WTC11 (cell line): ENCODE measurements around the gene CELF1. TPM values are rescaled to one million over a fixed set of nuclear protein-coding genes. Genes with fewer than 3 reads are reported as not detected.

ENCODE experiments used
- ATAC-seq: fragments of 200-7000 bp; cut with Tn5 transposase; 2 replicates; pipeline ENCODE4 v1.10.0; 2021; ENCODE audit warnings: mild to moderate bottlenecking, moderate library complexity
- Bru-seq: library from RNA; stranded (reverse); fragments of 400-500 nt; gene quantifications from one replicate; lab custom pipeline; 2021; lab: Mats Ljungman, UMichigan
- CTCF ChIA-PET: fragments of 300-600 bp; sonication (Branson Sonifier 250); formaldehyde crosslinking; loops from one replicate; lab custom pipeline; 2021; ENCODE audit warnings: antibody characterized with exemption; lab: Charles Lee
- POLR2A ChIA-PET: fragments of 350-600 bp; sonication (Branson Sonifier 250); formaldehyde crosslinking; loops from one replicate; lab custom pipeline; 2021; ENCODE audit warnings: antibody characterized with exemption; lab: Charles Lee
- DNase-seq: peaks from one replicate; pipeline ENCODE4 v3.0.0; 2021; ENCODE audit warnings: low spot score
- H3K27ac Mint-ChIP-seq: 2 replicates; pipeline ENCODE4 v1.8.0; 2021; ENCODE audit warnings: mixed read lengths
- H3K27me3 Mint-ChIP-seq: 2 replicates; pipeline ENCODE4 v1.8.0; 2021; ENCODE audit warnings: low read depth, mild to moderate bottlenecking, moderate library complexity, mixed read lengths
- H3K36me3 Mint-ChIP-seq: 2 replicates; pipeline ENCODE4 v1.8.0; 2021; ENCODE audit warnings: mixed read lengths
- H3K4me1 Mint-ChIP-seq: 2 replicates; pipeline ENCODE4 v1.8.0; 2022; ENCODE audit warnings: mixed read lengths
- H3K4me3 Mint-ChIP-seq: 2 replicates; pipeline ENCODE4 v1.8.0; 2021; ENCODE audit warnings: mild to moderate bottlenecking, moderate library complexity, mixed read lengths
- H3K9me3 Mint-ChIP-seq: 2 replicates; pipeline ENCODE4 v1.8.0; 2021; ENCODE audit warnings: mixed read lengths
- ELF4 ChIP-seq: sonication (generic); formaldehyde crosslinking; IDR thresholded peaks from 2 replicates; pipeline ENCODE4 v1.8.1; 2022; ENCODE audit warnings: low read depth, mild to moderate bottlenecking, moderate library complexity, missing genetic modification reagents
- GRHL2 ChIP-seq: fragments of 250-450 bp; sonication (Bioruptor Pico); IDR thresholded peaks from 2 replicates; pipeline ENCODE4 v1.8.0; 2022; ENCODE audit warnings: mild to moderate bottlenecking, moderate library complexity; ENCODE audit not compliant: insufficient replicate concordance, severe bottlenecking
- JAZF1 ChIP-seq: fragments of 250-450 bp; sonication (Bioruptor Pico); IDR thresholded peaks from 2 replicates; pipeline ENCODE4 v1.9.0; 2021; ENCODE audit warnings: moderate library complexity, mild to moderate bottlenecking, inconsistent platforms
- JUN ChIP-seq: sonication (generic); formaldehyde crosslinking; IDR thresholded peaks from 2 replicates; pipeline ENCODE4 v1.8.0; 2023; ENCODE audit warnings: mild to moderate bottlenecking, missing genetic modification reagents
- NFATC4 ChIP-seq: fragments of 250-450 bp; sonication (Bioruptor Pico); IDR thresholded peaks from 2 replicates; pipeline ENCODE4 v1.9.0; 2021; ENCODE audit warnings: mild to moderate bottlenecking
- SMAD3 ChIP-seq: sonication (generic); formaldehyde crosslinking; IDR thresholded peaks from 2 replicates; pipeline ENCODE4 v1.8.0; 2022; ENCODE audit warnings: missing genetic modification reagents, mild to moderate bottlenecking, borderline replicate concordance
- SP1 ChIP-seq: sonication (generic); formaldehyde crosslinking; conservative IDR thresholded peaks from 2 replicates; pipeline ENCODE4 v1.8.1; 2022; ENCODE audit warnings: missing genetic modification reagents
- TP53 ChIP-seq: sonication (generic); formaldehyde crosslinking; IDR thresholded peaks from 2 replicates; pipeline ENCODE4 v1.8.1; 2023; ENCODE audit warnings: mild to moderate bottlenecking, missing genetic modification reagents
- ZNF232 ChIP-seq: sonication (generic); formaldehyde crosslinking; IDR thresholded peaks from 2 replicates; pipeline ENCODE4 v1.8.0; 2022; ENCODE audit warnings: mild to moderate bottlenecking, missing genetic modification reagents
- ZNF263 ChIP-seq: sonication (generic); formaldehyde crosslinking; IDR thresholded peaks from 2 replicates; pipeline ENCODE4 v1.8.1; 2022; ENCODE audit warnings: low read depth, mild to moderate bottlenecking, moderate library complexity, missing genetic modification reagents
- ZNF423 ChIP-seq: fragments of 250-450 bp; sonication (Bioruptor Pico); IDR thresholded peaks from 2 replicates; pipeline ENCODE4 v2.1.2; 2022; ENCODE audit warnings: mild to moderate bottlenecking, moderate library complexity
- long read RNA-seq, 3 experiments: library from RNA in 1 of 3; library from capped mRNA in 1 of 3; library from polyadenylated mRNA in 1 of 3; unstranded in 2 of 3; stranded (forward) in 1 of 3; transcript quantifications; one replicate each; pipeline ENCODE4 v2.0.0, GENCODE V29; 2021
- total RNA-seq: library from RNA; stranded (reverse); gene quantifications from 3 replicates; pipeline ENCODE4 v1.2.3, GENCODE V29; 2021
- TF ChIP-seq, protein P1 (sequence below): sonication (generic); formaldehyde crosslinking; IDR thresholded peaks from 2 replicates; pipeline ENCODE4 v1.8.0; 2023; ENCODE audit warnings: missing genetic modification reagents
- TF ChIP-seq, protein P2 (sequence below): sonication (generic); formaldehyde crosslinking; IDR thresholded peaks from 2 replicates; pipeline ENCODE4 v1.8.1; 2022; ENCODE audit warnings: low read depth, mild to moderate bottlenecking, moderate library complexity, missing genetic modification reagents, borderline replicate concordance
- TF ChIP-seq, protein P3 (sequence below): sonication (generic); formaldehyde crosslinking; IDR thresholded peaks from 2 replicates; pipeline ENCODE4 v1.8.0; 2023; ENCODE audit warnings: missing genetic modification reagents, mild to moderate bottlenecking, borderline replicate concordance
- TF ChIP-seq, protein P4 (sequence below): sonication (generic); formaldehyde crosslinking; IDR thresholded peaks from 2 replicates; pipeline ENCODE4 v1.8.1; 2022; ENCODE audit warnings: low read depth, missing genetic modification reagents, borderline replicate concordance
- TF ChIP-seq, protein P5 (sequence below): sonication (generic); formaldehyde crosslinking; IDR thresholded peaks from 2 replicates; pipeline ENCODE4 v1.8.0; 2022; ENCODE audit warnings: mild to moderate bottlenecking, missing genetic modification reagents
- TF ChIP-seq, protein P6 (sequence below): fragments of 200-600 bp; IDR thresholded peaks from 2 replicates; pipeline ENCODE4 v1.8.0; 2022; ENCODE audit warnings: antibody characterized with exemption
- TF ChIP-seq, protein P7 (sequence below): sonication (generic); formaldehyde crosslinking; IDR thresholded peaks from 2 replicates; pipeline ENCODE4 v1.8.0; 2022; ENCODE audit warnings: missing genetic modification reagents

Gene CELF1
- 160 to 177 TPM (median 169 TPM) in 3 replicates for total RNA-seq
- percentile 91 among the genes with signal in this experiment for Bru-seq, nascent RNA
- long read RNA-seq, experiment 1, full-length matches to known transcripts = 29 of 436 reads
- long read RNA-seq, experiment 1, partial matches to known transcripts = 65 of 436 reads
- long read RNA-seq, experiment 1, other reads (novel, unspliced or antisense) = 342 of 436 reads
- long read RNA-seq, experiment 2, full-length matches to known transcripts = 1 of 127 reads
- long read RNA-seq, experiment 2, partial matches to known transcripts = 8 of 127 reads
- long read RNA-seq, experiment 2, other reads (novel, unspliced or antisense) = 118 of 127 reads
- long read RNA-seq, experiment 3, partial matches to known transcripts = 2 of 13 reads
- long read RNA-seq, experiment 3, other reads (novel, unspliced or antisense) = 11 of 13 reads

DNA sequence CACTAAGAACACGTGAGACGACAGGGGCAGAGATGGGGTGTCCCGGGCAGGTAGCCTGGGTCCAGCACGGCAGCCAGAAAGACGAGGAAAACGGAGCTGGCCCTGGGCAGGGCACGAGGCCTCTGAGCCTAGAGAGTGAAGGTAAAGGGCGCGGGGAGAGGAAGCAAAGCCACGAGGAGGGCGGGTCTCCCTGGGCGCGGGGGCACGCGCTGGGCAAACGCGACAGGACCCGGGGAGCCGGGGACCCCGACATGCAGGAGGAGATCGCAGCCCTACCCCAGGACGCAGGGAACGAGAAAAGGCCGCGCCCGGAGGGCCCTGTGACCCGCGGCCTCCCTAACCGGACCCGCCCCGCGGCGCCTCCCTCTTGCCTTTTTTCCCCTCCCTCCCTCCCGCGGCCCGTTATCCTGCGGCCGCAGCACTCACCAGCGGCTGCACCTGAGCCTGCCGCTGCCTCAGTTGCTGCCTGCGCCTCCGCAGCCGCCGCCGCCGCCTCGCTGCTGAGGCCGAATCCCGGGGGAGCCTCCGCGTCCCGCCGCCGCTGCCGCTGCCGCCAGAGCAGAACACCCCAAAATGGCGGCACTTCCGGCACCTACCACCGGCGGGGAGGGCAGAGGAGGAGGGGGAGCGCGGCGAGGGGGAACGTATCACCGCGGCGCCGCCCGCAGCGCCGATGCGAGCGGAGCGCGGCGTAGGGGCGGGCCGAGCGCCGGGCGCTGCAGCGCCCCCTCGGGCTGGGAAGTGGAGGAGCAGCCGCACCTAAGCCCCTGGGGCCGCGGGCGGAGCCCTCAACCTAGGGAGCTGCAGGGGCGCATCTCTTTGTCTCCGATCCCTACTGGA, at the start of gene CELF1:
CELF1 (minus strand) TSS at position 567 of the 840 bp plus-strand sequence. CDS start 53,609 bp downstream, outside the sequence.
- ChIA-PET CTCF (interaction anchor here (0.6 to 1.7 kb wide), 37 partner anchors 9 to 641 kb away, joined by 3 to 13 read pairs (median 4); partner anchors contain the start of genes KBTBD4, NDUFS3, NR1H3 and PSMC3), POLR2A (interaction anchor here (1.0 kb wide), 1 partner anchor 14 kb away, joined by 5 read pairs; no protein-coding TSS in a partner anchor)
- Mint-ChIP-seq H3K9me3 (no peaks in the 10 kb centered on the region), H3K36me3 (peaks cover 15% of the 10 kb centered on the region), H3K27me3 (no peaks in the 10 kb centered on the region), H3K4me1 (peaks cover 35% of the 10 kb centered on the region), H3K27ac (peak within 1 kb of the TSS; percentile 96), H3K4me3 (peak within 1 kb of the TSS; percentile 95)
- DNase-seq = peak; percentile 92
- ATAC-seq = peak; percentile 95
- TF ChIP-seq ZNF263 (CRISPR knock-in tag) (no peak), JUN (0 out of 2 replicates have a peak, but pooled peaks have one; percentile 26), TP53 (CRISPR knock-in tag) (no peak), JAZF1 (CRISPR knock-in tag) (no peak), ZNF423 (no peak), SMAD3 (CRISPR knock-in tag) (0 out of 2 replicates have a peak, but pooled peaks have one; percentile 33), SP1 (peak; percentile 92), ELF4 (CRISPR knock-in tag) (no peak), GRHL2 (CRISPR knock-in tag) (no peak), NFATC4 (CRISPR knock-in tag) (no peak), ZNF232 (CRISPR knock-in tag) (peak; percentile 47; the same call in 1 of the 2 replicates)
- TF ChIP-seq, protein P1, sequence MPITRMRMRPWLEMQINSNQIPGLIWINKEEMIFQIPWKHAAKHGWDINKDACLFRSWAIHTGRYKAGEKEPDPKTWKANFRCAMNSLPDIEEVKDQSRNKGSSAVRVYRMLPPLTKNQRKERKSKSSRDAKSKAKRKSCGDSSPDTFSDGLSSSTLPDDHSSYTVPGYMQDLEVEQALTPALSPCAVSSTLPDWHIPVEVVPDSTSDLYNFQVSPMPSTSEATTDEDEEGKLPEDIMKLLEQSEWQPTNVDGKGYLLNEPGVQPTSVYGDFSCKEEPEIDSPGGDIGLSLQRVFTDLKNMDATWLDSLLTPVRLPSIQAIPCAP (CRISPR knock-in tag) = no peak
- TF ChIP-seq, protein P2, sequence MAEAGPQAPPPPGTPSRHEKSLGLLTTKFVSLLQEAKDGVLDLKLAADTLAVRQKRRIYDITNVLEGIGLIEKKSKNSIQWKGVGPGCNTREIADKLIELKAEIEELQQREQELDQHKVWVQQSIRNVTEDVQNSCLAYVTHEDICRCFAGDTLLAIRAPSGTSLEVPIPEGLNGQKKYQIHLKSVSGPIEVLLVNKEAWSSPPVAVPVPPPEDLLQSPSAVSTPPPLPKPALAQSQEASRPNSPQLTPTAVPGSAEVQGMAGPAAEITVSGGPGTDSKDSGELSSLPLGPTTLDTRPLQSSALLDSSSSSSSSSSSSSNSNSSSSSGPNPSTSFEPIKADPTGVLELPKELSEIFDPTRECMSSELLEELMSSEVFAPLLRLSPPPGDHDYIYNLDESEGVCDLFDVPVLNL (CRISPR knock-in tag) = no peak; the same call in 1 of the 2 replicates
- TF ChIP-seq, protein P3, sequence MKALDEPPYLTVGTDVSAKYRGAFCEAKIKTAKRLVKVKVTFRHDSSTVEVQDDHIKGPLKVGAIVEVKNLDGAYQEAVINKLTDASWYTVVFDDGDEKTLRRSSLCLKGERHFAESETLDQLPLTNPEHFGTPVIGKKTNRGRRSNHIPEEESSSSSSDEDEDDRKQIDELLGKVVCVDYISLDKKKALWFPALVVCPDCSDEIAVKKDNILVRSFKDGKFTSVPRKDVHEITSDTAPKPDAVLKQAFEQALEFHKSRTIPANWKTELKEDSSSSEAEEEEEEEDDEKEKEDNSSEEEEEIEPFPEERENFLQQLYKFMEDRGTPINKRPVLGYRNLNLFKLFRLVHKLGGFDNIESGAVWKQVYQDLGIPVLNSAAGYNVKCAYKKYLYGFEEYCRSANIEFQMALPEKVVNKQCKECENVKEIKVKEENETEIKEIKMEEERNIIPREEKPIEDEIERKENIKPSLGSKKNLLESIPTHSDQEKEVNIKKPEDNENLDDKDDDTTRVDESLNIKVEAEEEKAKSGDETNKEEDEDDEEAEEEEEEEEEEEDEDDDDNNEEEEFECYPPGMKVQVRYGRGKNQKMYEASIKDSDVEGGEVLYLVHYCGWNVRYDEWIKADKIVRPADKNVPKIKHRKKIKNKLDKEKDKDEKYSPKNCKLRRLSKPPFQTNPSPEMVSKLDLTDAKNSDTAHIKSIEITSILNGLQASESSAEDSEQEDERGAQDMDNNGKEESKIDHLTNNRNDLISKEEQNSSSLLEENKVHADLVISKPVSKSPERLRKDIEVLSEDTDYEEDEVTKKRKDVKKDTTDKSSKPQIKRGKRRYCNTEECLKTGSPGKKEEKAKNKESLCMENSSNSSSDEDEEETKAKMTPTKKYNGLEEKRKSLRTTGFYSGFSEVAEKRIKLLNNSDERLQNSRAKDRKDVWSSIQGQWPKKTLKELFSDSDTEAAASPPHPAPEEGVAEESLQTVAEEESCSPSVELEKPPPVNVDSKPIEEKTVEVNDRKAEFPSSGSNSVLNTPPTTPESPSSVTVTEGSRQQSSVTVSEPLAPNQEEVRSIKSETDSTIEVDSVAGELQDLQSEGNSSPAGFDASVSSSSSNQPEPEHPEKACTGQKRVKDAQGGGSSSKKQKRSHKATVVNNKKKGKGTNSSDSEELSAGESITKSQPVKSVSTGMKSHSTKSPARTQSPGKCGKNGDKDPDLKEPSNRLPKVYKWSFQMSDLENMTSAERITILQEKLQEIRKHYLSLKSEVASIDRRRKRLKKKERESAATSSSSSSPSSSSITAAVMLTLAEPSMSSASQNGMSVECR (CRISPR knock-in tag) = peak; percentile 15; the same call in 1 of the 2 replicates
- TF ChIP-seq, protein P4, sequence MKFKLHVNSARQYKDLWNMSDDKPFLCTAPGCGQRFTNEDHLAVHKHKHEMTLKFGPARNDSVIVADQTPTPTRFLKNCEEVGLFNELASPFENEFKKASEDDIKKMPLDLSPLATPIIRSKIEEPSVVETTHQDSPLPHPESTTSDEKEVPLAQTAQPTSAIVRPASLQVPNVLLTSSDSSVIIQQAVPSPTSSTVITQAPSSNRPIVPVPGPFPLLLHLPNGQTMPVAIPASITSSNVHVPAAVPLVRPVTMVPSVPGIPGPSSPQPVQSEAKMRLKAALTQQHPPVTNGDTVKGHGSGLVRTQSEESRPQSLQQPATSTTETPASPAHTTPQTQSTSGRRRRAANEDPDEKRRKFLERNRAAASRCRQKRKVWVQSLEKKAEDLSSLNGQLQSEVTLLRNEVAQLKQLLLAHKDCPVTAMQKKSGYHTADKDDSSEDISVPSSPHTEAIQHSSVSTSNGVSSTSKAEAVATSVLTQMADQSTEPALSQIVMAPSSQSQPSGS (CRISPR knock-in tag) = no peak
- TF ChIP-seq, protein P5, sequence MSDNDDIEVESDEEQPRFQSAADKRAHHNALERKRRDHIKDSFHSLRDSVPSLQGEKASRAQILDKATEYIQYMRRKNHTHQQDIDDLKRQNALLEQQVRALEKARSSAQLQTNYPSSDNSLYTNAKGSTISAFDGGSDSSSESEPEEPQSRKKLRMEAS (CRISPR knock-in tag) = peak; percentile 78
- TF ChIP-seq, protein P6, sequence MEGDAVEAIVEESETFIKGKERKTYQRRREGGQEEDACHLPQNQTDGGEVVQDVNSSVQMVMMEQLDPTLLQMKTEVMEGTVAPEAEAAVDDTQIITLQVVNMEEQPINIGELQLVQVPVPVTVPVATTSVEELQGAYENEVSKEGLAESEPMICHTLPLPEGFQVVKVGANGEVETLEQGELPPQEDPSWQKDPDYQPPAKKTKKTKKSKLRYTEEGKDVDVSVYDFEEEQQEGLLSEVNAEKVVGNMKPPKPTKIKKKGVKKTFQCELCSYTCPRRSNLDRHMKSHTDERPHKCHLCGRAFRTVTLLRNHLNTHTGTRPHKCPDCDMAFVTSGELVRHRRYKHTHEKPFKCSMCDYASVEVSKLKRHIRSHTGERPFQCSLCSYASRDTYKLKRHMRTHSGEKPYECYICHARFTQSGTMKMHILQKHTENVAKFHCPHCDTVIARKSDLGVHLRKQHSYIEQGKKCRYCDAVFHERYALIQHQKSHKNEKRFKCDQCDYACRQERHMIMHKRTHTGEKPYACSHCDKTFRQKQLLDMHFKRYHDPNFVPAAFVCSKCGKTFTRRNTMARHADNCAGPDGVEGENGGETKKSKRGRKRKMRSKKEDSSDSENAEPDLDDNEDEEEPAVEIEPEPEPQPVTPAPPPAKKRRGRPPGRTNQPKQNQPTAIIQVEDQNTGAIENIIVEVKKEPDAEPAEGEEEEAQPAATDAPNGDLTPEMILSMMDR = peak; percentile 90
- TF ChIP-seq, protein P7, sequence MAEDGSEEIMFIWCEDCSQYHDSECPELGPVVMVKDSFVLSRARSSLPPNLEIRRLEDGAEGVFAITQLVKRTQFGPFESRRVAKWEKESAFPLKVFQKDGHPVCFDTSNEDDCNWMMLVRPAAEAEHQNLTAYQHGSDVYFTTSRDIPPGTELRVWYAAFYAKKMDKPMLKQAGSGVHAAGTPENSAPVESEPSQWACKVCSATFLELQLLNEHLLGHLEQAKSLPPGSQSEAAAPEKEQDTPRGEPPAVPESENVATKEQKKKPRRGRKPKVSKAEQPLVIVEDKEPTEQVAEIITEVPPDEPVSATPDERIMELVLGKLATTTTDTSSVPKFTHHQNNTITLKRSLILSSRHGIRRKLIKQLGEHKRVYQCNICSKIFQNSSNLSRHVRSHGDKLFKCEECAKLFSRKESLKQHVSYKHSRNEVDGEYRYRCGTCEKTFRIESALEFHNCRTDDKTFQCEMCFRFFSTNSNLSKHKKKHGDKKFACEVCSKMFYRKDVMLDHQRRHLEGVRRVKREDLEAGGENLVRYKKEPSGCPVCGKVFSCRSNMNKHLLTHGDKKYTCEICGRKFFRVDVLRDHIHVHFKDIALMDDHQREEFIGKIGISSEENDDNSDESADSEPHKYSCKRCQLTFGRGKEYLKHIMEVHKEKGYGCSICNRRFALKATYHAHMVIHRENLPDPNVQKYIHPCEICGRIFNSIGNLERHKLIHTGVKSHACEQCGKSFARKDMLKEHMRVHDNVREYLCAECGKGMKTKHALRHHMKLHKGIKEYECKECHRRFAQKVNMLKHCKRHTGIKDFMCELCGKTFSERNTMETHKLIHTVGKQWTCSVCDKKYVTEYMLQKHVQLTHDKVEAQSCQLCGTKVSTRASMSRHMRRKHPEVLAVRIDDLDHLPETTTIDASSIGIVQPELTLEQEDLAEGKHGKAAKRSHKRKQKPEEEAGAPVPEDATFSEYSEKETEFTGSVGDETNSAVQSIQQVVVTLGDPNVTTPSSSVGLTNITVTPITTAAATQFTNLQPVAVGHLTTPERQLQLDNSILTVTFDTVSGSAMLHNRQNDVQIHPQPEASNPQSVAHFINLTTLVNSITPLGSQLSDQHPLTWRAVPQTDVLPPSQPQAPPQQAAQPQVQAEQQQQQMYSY (CRISPR knock-in tag) = peak; percentile 40; the same call in 1 of the 2 replicates
